RWPE1 (cell line): ENCODE results near the gene GJA5.

Experiments
- CTCF ChIA-PET: fragments of 350-600 bp; sonication (Branson Sonifier 250); formaldehyde crosslinking; extraction: SDS; loops from one replicate; lab custom pipeline; 2021; lab: Yijun Ruan, JAX
- POLR2A ChIA-PET: fragments of 400-600 bp; formaldehyde crosslinking; extraction: SDS; loops from one replicate; lab custom pipeline; 2020; ENCODE audit warnings: antibody characterized with exemption; ENCODE audit not compliant: low non-redundant PET; lab: Yijun Ruan, JAX
- DNase-seq: peaks from one replicate; pipeline ENCODE4 v3.0.0; 2012; ENCODE audit warnings: low spot score
- H3K27ac ChIP-seq: fragments of 450-650 bp; 2 replicates; pipeline ENCODE4 v1.5.1; 2017
- CTCF ChIP-seq: fragments of 450-650 bp; conservative IDR thresholded peaks from 2 replicates; pipeline ENCODE4 v1.5.1; 2017; ENCODE audit warnings: low read depth, mild to moderate bottlenecking

The GJA5 gene

GRCh38 chr1:147756341-147756740, 4.1 kb downstream of the GJA5 start:
- CTCF ChIA-PET: no interaction called here
- POLR2A ChIA-PET: no interaction called here
- no peak overlapping the region for H3K27ac ChIP-seq
- no peak for TF ChIP-seq CTCF
- no peak for DNase-seq

- ChIA-PET CTCF (interaction anchor here (0.6 kb wide), 1 partner anchor 364 kb away, joined by 5 read pairs; no protein-coding TSS in a partner anchor), POLR2A (no interaction called here)
- TF ChIP-seq CTCF: no peak
- no peak overlapping the region for H3K27ac ChIP-seq
- DNase-seq: no peak
Measured at GRCh38 chr1:147754661-147755060, 5.7 kb downstream of the GJA5 start.

DNA sequence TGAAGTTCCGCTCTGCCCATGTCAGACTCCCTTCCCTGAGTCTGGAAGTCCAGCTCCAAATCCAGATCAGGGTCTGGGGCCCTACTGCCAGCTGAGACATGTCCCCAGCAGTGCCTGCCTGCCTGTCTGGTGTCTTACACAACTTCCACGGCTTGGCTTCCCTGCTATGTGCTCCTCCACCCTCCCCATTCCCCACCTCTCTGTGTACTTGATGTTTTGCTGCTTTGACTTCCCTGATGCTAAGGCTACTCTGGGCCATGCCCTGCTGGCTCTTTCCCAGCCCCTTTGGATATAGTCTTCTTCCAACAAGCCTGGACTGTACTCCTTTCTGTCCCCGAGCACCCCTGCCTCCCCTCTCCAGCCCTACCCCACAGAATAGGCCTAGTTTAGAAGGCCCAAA, 7.3 kb downstream of the GJA5 start:
- DNase-seq: no peak
- POLR2A ChIA-PET: no interaction called here
- CTCF ChIA-PET: no interaction called here
- no peak overlapping the region for H3K27ac ChIP-seq
- TF ChIP-seq CTCF: no peak

DNA sequence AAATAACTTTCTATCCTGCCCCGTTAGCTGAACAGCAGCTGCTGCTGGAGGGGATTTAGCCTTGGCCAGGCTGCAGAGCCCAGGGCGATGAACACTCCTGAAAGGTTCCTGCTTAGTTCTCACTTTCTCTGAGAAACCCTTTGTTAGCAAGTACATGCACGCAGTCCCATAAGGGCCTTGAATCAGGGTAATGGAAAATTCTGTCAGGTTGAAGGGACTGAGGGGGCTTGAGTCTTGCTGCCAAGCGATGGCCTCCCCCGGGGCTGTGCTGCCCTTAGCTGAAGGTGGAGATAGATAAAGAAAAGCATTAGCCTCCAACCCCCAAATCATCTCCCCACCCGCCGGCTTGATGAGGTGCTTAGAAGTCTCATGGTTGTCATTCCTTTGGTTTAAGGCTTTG, 7.9 kb downstream of the GJA5 start:
- CTCF ChIA-PET: no interaction called here
- no peak for TF ChIP-seq CTCF

DNA sequence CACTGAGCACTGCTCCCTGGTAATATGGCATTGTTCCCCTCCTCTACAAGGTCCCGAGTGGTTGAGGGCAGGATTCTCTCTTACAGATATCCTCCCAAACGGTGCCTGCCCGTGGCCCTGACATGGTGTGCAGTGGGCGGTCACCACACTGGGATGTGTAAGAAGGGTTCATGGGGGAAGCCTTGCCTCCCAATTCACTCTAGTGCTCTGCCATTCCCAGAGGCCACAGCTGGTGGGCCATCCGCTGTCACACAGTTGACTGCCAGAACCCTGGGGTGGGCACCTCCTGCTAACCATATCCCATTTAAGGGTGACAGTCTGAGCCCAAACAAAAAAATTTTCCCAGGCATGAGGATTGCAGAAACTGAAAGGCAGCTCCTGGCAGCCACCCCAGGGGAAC, 9.1 kb downstream of the GJA5 start:
- no peak for TF ChIP-seq CTCF
- ChIA-PET CTCF (no interaction called here), POLR2A (no interaction called here)
- no peak for DNase-seq
- no peak overlapping the region for H3K27ac ChIP-seq

More for the DNA sequence above, 7.9 kb downstream of the GJA5 start:
- POLR2A ChIA-PET: no interaction called here
- no peak overlapping the region for H3K27ac ChIP-seq
- DNase-seq: no peak

DNA sequence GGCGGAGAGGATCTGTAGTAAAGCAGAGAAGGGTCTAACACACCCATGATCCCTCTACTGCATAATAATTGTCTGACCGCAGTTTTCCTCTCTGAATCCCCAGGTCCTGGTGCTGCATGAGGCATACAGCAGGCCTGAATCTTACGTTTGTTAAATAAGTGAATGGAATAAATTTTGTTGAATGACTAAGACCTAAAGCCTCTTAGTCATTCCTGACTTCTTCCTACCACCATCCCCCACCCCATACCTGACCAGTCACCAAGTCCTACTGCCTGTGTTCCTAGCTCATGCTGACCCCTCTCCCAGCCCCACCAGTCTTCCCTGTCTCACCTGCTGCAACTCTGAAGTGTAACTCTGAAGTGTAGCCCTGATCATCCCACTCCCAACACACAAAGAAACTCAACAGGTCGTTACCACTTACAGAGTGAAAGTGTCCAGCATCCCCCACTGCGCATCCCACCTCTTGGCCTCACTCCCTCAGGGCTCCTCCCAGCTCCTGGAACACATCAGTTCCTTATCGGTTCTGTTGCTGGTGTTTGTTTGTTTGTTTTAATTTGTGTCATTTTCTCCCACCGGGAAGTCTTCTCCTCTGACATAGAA, 9.7 kb downstream of the GJA5 start:
- no peak for DNase-seq
- ChIA-PET CTCF (no interaction called here), POLR2A (no interaction called here)
- H3K27ac ChIP-seq: no peak overlapping the region
- TF ChIP-seq CTCF: no peak
